NB4 (cell line): Measurements from ENCODE around the gene LIPG.

Experiments used
- CTCF ChIP-seq: IDR thresholded peaks from one replicate; pipeline ENCODE4 v1.5.1; 2012; ENCODE audit warnings: low read depth, low read length
- MAX ChIP-seq: IDR thresholded peaks from 2 replicates; pipeline ENCODE4 v1.6.1; 2011; ENCODE audit warnings: low read depth, low read length

DNA sequence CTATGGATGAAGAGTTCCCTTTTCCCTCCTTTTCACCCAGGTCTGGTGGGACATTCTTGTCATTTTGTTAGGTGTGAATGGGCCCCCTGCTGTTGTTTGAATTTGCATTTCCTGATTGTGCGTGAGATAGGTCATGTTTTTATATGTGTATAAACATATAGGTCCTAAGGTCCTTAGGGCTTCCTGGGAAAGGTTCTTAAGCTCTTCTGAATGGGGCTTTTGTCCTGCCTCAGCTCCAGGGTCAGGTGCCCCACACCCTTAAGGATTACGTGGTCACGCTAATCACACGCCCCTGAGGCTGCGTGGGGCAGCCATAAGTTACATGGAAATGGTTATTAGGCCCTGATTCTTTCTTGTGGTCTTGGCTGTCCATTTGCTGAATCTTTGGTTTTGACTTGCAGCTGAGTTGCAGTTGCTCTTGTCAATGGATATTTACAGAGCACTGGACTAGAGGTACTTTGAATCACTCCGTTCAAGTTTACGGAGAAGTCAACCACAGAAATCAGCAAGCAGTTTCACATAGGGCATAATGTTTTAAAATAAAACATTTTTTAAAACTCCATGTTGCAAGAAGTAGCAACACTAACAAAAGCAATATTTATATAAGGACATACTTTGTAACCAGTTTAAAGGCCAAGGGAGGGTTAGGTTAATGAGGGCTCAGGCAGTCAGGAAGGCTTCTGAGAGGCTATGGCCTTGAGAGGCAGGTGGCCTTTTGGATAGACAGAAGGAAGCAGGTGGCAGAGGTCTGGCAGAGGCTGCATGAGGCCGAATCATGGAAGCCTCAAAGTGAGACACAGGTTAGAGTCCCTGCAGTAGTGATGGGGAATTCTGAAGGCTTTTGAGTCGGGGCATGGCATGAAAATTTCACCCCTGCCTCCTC, 24.2 kb downstream of the LIPG start:
- TF ChIP-seq MAX = no peak
- no peak for TF ChIP-seq CTCF
